Liver (tissue), 9 donors: ENCODE results near the gene LARGE1. TPM values are rescaled to one million over a fixed set of nuclear protein-coding genes. Genes with fewer than 3 reads are reported as not detected.
A peak's percentile ranks its signal among the peaks of the same experiment; 100 is the strongest.

Source experiments
- DNase-seq: peaks from one replicate; pipeline ENCODE4 v3.0.0-alpha.2; 2017; ENCODE audit warnings: low spot score
- H3K27ac ChIP-seq, 2 donors: one replicate each; pipeline ENCODE4 v1.7.0; 2013; ENCODE audit warnings: inconsistent platforms in 2 of 2, low read length in 2 of 2, control low read depth in 1 of 2, low read depth in 1 of 2, mild to moderate bottlenecking in 1 of 2
- H3K27me3 ChIP-seq, 4 donors: one replicate each; pipeline versions ENCODE4 v1.6.1 to v1.7.0; 2013; ENCODE audit warnings: low read length in 3 of 4, inconsistent platforms in 1 of 4, mild to moderate bottlenecking in 1 of 4, moderate library complexity in 1 of 4; ENCODE audit not compliant: control insufficient read depth in 4 of 4, insufficient read depth in 4 of 4
- H3K36me3 ChIP-seq, 4 donors: one replicate each; pipeline versions ENCODE4 v1.6.1 to v1.7.0; 2013; ENCODE audit warnings: low read length in 3 of 4, mild to moderate bottlenecking in 3 of 4, low read depth in 1 of 4, moderate library complexity in 1 of 4; ENCODE audit not compliant: control insufficient read depth in 4 of 4, insufficient read depth in 3 of 4
- H3K4me1 ChIP-seq, 4 donors: one replicate each; pipeline versions ENCODE4 v1.6.1 to v1.7.0; 2013; ENCODE audit warnings: low read length in 3 of 4, mild to moderate bottlenecking in 3 of 4, moderate library complexity in 1 of 4; ENCODE audit not compliant: control insufficient read depth in 4 of 4, insufficient read depth in 4 of 4
- H3K4me3 ChIP-seq, 3 donors: one replicate each; pipeline versions ENCODE4 v1.6.1 to v1.7.0; 2013; ENCODE audit warnings: low read length in 3 of 3, control low read depth in 1 of 3, low read depth in 1 of 3, mild to moderate bottlenecking in 1 of 3
- H3K9ac ChIP-seq, 2 donors: one replicate each; pipeline ENCODE4 v1.7.0; 2013; ENCODE audit warnings: low read length in 2 of 2, mild to moderate bottlenecking in 2 of 2, moderate library complexity in 2 of 2, control low read depth in 1 of 2, low read depth in 1 of 2
- H3K9me3 ChIP-seq, 4 donors: one replicate each; pipeline versions ENCODE4 v1.6.1 to v1.7.0; 2013; ENCODE audit warnings: low read length in 3 of 4; ENCODE audit not compliant: control insufficient read depth in 4 of 4
- CTCF ChIP-seq: fragments of 150-350 bp; IDR thresholded peaks from 2 replicates; pipeline ENCODE4 v1.5.1; 2017; ENCODE audit warnings: improper control_type of control experiment, low read depth, low read length; ENCODE audit not compliant: missing input control
- EGR1 ChIP-seq, 2 donors: IDR thresholded peaks; 2 replicates each; pipeline ENCODE4 v1.6.1; 2016 to 2018; ENCODE audit warnings: antibody characterized with exemption in 2 of 2, low read depth in 2 of 2
- FOXA1 ChIP-seq: IDR thresholded peaks from 2 replicates; pipeline ENCODE4 v1.6.1; 2016; ENCODE audit warnings: antibody characterized with exemption
- FOXA2 ChIP-seq: IDR thresholded peaks from 2 replicates; pipeline ENCODE4 v1.6.1; 2016; ENCODE audit warnings: antibody characterized with exemption
- GABPA ChIP-seq, 2 donors: IDR thresholded peaks in 1 of 2; conservative IDR thresholded peaks in 1 of 2; 2 replicates each; pipeline ENCODE4 v1.6.1; 2016; ENCODE audit warnings: antibody characterized with exemption in 2 of 2, mild to moderate bottlenecking in 1 of 2, moderate library complexity in 1 of 2
- HNF4A ChIP-seq, 2 donors: conservative IDR thresholded peaks; 2 replicates each; pipeline ENCODE4 v1.6.1; 2016; ENCODE audit warnings: antibody characterized with exemption in 2 of 2, mild to moderate bottlenecking in 2 of 2
- HNF4G ChIP-seq: IDR thresholded peaks from 2 replicates; pipeline ENCODE4 v1.6.1; 2016; ENCODE audit warnings: antibody characterized with exemption
- JUND ChIP-seq, 2 donors: IDR thresholded peaks; 2 replicates each; pipeline ENCODE4 v1.6.1; 2016; ENCODE audit warnings: antibody characterized with exemption in 2 of 2
- NR2F2 ChIP-seq: IDR thresholded peaks from 2 replicates; pipeline ENCODE4 v1.6.1; 2016; ENCODE audit warnings: antibody characterized with exemption
- RAD21 ChIP-seq, 2 donors: IDR thresholded peaks; 2 replicates each; pipeline ENCODE4 v1.6.1; 2016; ENCODE audit warnings: antibody characterized with exemption in 2 of 2, mild to moderate bottlenecking in 2 of 2
- RXRA ChIP-seq, 2 donors: IDR thresholded peaks; 2 replicates each; pipeline ENCODE4 v1.6.1; 2017 to 2018; ENCODE audit warnings: antibody characterized with exemption in 2 of 2, mild to moderate bottlenecking in 1 of 2
- SP1 ChIP-seq: IDR thresholded peaks from 2 replicates; pipeline ENCODE4 v1.6.1; 2018; ENCODE audit warnings: antibody characterized with exemption, mild to moderate bottlenecking
- YY1 ChIP-seq: IDR thresholded peaks from 2 replicates; pipeline ENCODE4 v1.6.1; 2016; ENCODE audit warnings: antibody characterized with exemption, mild to moderate bottlenecking
- WGBS: extraction: QIAGEN DNeasy Blood & Tissue Kit; methylation state at CpG from one replicate; pipeline ENCODE4 v1.1.7; 2013; 5-methylcytosine and 5-hydroxymethylcytosine counted together
- polyA plus RNA-seq, 2 donors: library from polyadenylated mRNA; stranded (reverse) in 1 of 2; unstranded in 1 of 2; fragments of 200-250 nt in 1 of 2; fragments of >200 nt in 1 of 2; fragmentation: Nextera tagmentation in 1 of 2; extraction: Ambion mirVana in 1 of 2; gene quantifications; one replicate each; pipeline versions ENCODE4 v1.2.1 to v1.2.3, GENCODE V29; 2013 to 2015
- total RNA-seq, 2 donors: library from RNA; depleted of rRNA; stranded (reverse); fragments of >200 nt; gene quantifications; one replicate each; pipeline ENCODE4 v1.2.3, GENCODE V29; 2014
- TF ChIP-seq, protein P1 (sequence below): IDR thresholded peaks from 2 replicates; pipeline ENCODE4 v1.6.1; 2016; ENCODE audit warnings: antibody characterized with exemption
- TF ChIP-seq, protein P2 (sequence below): IDR thresholded peaks from 2 replicates; pipeline ENCODE4 v1.6.1; 2016; ENCODE audit warnings: antibody characterized with exemption, mild to moderate bottlenecking
- TF ChIP-seq, protein P3 (sequence below): IDR thresholded peaks from 2 replicates; pipeline ENCODE4 v1.6.1; 2016; ENCODE audit warnings: antibody characterized with exemption
- donor health status: healthy.
- donor health status: healthy.
- donor health status: healthy.
- donor health status: healthy.
- donor health status: healthy.

The LARGE1 gene
- total and polyA plus RNA-seq, 4 donors, result 2.3 to 14.1 (median 5.7) TPM

DNA sequence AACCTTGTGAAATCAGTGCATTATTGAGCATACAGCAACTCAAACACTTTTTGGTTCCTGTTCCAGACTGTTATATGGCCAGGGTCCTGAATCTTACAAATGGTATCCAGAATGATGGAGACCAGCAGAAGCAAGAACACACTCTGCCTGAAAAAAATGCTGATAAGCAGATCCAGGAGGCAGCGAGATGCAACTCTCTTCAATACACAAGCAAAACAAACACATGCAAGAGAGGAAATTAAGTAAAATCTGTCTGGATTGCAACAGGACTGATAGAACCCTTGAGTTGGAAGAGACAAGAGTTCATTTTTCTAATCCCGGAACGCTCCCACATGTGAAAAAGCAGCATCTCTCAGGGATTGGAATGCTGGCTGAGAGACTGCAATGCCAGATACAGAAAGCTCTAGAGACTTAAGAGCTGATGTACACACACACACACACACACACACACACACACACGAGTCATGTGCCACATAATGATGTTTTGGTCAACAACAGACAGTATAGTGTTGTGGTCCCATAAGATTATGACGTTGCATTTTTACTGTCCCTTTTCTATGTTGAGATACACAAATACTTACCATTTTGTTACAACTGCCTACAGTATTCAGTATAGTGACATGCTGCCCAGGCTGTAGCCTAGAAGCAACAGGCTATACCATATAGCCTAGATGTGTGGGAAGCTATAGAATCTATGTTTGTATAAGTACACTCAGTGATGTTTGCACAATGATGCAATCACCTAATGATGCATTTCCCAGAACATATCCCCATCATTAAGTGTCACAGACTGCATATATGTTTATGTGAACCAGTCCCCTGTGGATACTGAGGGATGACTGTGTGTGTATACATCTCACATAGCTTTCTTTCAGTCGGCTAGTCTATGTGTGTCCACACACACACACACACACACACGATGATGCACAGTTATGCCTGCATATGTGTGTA, 406.6 kb downstream of the LARGE1 start:
- Histone ChIP-seq H3K27me3 (no peaks in the 10 kb centered on the region), H3K9ac (no peak overlapping the region), H3K36me3 (no peaks in the 10 kb centered on the region), H3K4me3 (no peak overlapping the region), H3K4me1 (peaks cover 0 to 18% (median 8%) of the 10 kb centered on the region in 4 donors), H3K27ac (no peak overlapping the region), H3K9me3 (no peaks in the 10 kb centered on the region)
- no peak for DNase-seq
- WGBS, result 64% methylated on average over 7 of the region's 7 CpGs
- TF ChIP-seq RAD21 (IDR thresholded peaks at IDR 0.05) (peak; percentile 19 to 52), EGR1 (IDR thresholded peaks at IDR 0.05; ENCODE audit: low read depth in 2 of 2) (no peak), RXRA (IDR thresholded peaks at IDR 0.05) (peak; percentile 34 to 50), HNF4A (conservative IDR thresholded peaks at IDR 0.05) (peak; percentile 34 to 45), JUND (IDR thresholded peaks at IDR 0.05) (peak in 1 of 2 donors; percentile 28)
- TF ChIP-seq, protein P1, sequence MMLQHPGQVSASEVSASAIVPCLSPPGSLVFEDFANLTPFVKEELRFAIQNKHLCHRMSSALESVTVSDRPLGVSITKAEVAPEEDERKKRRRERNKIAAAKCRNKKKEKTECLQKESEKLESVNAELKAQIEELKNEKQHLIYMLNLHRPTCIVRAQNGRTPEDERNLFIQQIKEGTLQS, result no peak

- 81% methylated on average over 3 of the region's 3 CpGs for WGBS
- H3K4me3 ChIP-seq, result no peak overlapping the region
- peaks cover 0 to 18% (median 8%) of the 10 kb centered on the region in 4 donors for H3K4me1 ChIP-seq
- DNase-seq, result no peak
- TF ChIP-seq, protein P1, result no peak
- no peak for TF ChIP-seq HNF4A (conservative IDR thresholded peaks at IDR 0.05)
- TF ChIP-seq FOXA2, result no peak
- TF ChIP-seq, protein P2, sequence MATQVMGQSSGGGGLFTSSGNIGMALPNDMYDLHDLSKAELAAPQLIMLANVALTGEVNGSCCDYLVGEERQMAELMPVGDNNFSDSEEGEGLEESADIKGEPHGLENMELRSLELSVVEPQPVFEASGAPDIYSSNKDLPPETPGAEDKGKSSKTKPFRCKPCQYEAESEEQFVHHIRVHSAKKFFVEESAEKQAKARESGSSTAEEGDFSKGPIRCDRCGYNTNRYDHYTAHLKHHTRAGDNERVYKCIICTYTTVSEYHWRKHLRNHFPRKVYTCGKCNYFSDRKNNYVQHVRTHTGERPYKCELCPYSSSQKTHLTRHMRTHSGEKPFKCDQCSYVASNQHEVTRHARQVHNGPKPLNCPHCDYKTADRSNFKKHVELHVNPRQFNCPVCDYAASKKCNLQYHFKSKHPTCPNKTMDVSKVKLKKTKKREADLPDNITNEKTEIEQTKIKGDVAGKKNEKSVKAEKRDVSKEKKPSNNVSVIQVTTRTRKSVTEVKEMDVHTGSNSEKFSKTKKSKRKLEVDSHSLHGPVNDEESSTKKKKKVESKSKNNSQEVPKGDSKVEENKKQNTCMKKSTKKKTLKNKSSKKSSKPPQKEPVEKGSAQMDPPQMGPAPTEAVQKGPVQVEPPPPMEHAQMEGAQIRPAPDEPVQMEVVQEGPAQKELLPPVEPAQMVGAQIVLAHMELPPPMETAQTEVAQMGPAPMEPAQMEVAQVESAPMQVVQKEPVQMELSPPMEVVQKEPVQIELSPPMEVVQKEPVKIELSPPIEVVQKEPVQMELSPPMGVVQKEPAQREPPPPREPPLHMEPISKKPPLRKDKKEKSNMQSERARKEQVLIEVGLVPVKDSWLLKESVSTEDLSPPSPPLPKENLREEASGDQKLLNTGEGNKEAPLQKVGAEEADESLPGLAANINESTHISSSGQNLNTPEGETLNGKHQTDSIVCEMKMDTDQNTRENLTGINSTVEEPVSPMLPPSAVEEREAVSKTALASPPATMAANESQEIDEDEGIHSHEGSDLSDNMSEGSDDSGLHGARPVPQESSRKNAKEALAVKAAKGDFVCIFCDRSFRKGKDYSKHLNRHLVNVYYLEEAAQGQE, result no peak
- no peak for TF ChIP-seq RAD21 (IDR thresholded peaks at IDR 0.05)
- no peaks in the 10 kb centered on the region for H3K9me3 ChIP-seq
- H3K27me3 ChIP-seq, result no peaks in the 10 kb centered on the region
- no peak overlapping the region for H3K9ac ChIP-seq
- H3K27ac ChIP-seq, result no peak overlapping the region
- no peaks in the 10 kb centered on the region for H3K36me3 ChIP-seq
These were observed 407.4 kb downstream of the LARGE1 start for GRCh38 chr22:33512908-33513307.

- Histone ChIP-seq H3K27me3 (no peaks in the 10 kb centered on the region), H3K9me3 (no peaks in the 10 kb centered on the region), H3K27ac (no peak overlapping the region), H3K4me3 (no peak overlapping the region), H3K4me1 (peaks cover 0 to 15% (median 3%) of the 10 kb centered on the region in 4 donors), H3K36me3 (no peaks in the 10 kb centered on the region), H3K9ac (no peak overlapping the region)
- no peak for DNase-seq
- 70% methylated on average over 6 of the region's 6 CpGs for WGBS
- no peak for TF ChIP-seq FOXA1
- TF ChIP-seq RAD21 (IDR thresholded peaks at IDR 0.05), result peak; percentile 25 to 65
- no peak for TF ChIP-seq JUND (IDR thresholded peaks at IDR 0.05)
- no peak for TF ChIP-seq EGR1 (IDR thresholded peaks at IDR 0.05; ENCODE audit: low read depth in 2 of 2)
- peak; percentile 77 to 84 for TF ChIP-seq HNF4A (conservative IDR thresholded peaks at IDR 0.05)
- peak; percentile 18 for TF ChIP-seq FOXA2
- TF ChIP-seq SP1, result peak; percentile 50
- TF ChIP-seq HNF4G, result peak; percentile 13
- no peak for TF ChIP-seq GABPA (IDR thresholded peaks at IDR 0.05 in 1 of 2, conservative IDR thresholded peaks at IDR 0.05 in 1 of 2)
- TF ChIP-seq NR2F2, result no peak
- TF ChIP-seq, protein P3, sequence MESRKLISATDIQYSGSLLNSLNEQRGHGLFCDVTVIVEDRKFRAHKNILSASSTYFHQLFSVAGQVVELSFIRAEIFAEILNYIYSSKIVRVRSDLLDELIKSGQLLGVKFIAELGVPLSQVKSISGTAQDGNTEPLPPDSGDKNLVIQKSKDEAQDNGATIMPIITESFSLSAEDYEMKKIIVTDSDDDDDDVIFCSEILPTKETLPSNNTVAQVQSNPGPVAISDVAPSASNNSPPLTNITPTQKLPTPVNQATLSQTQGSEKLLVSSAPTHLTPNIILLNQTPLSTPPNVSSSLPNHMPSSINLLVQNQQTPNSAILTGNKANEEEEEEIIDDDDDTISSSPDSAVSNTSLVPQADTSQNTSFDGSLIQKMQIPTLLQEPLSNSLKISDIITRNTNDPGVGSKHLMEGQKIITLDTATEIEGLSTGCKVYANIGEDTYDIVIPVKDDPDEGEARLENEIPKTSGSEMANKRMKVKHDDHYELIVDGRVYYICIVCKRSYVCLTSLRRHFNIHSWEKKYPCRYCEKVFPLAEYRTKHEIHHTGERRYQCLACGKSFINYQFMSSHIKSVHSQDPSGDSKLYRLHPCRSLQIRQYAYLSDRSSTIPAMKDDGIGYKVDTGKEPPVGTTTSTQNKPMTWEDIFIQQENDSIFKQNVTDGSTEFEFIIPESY, result no peak
- TF ChIP-seq YY1, result no peak
- TF ChIP-seq CTCF, result no peak
These were observed 409.8 kb downstream of the LARGE1 start for GRCh38 chr22:33510429-33510904.
